K562 (cell line): ENCODE measurements around the gene BCL7C. TPM values are rescaled to one million over a fixed set of nuclear protein-coding genes. Genes with fewer than 3 reads are reported as not detected.

Experiments used
- CBX1 ChIP-seq: sonication (generic); IDR thresholded peaks from 2 replicates; pipeline ENCODE4 v1.6.1; 2016; ENCODE audit warnings: antibody characterized with exemption, low read depth, mild to moderate bottlenecking
- CBX3 ChIP-seq, 2 experiments: IDR thresholded peaks; 1 replicate in 1 of 2; 2 replicates in 1 of 2; pipeline ENCODE4 v1.6.1; 2012; ENCODE audit warnings: inconsistent platforms in 2 of 2, low read length in 2 of 2, borderline replicate concordance in 1 of 2, control low read depth in 1 of 2
- CLOCK ChIP-seq: fragments of 250-450 bp; sonication (Bioruptor Pico); IDR thresholded peaks from 2 replicates; pipeline ENCODE4 v1.4.0; 2020; ENCODE audit warnings: mild to moderate bottlenecking, moderate library complexity, borderline replicate concordance
- HMG20A ChIP-seq: fragments of 450-650 bp; formaldehyde crosslinking; conservative IDR thresholded peaks from 2 replicates; pipeline ENCODE4 v1.4.0; 2020; ENCODE audit warnings: mild to moderate bottlenecking, mixed read lengths
- JUN ChIP-seq, 2 experiments: sonication (generic) in 1 of 2; formaldehyde crosslinking in 1 of 2; IDR thresholded peaks; 2 replicates each; pipeline versions ENCODE4 v1.6.1 to v1.8.0; 2012 to 2022; ENCODE audit warnings: borderline replicate concordance in 2 of 2, mild to moderate bottlenecking in 2 of 2, improper control_type of control experiment in 1 of 2, low read depth in 1 of 2, low read length in 1 of 2, missing genetic modification reagents in 1 of 2
- MLX ChIP-seq, 2 experiments: fragments of 450-650 bp in 1 of 2; sonication (generic) in 1 of 2; formaldehyde crosslinking; conservative IDR thresholded peaks; 2 replicates each; pipeline versions ENCODE4 v1.4.0 to v1.8.1; 2020 to 2022; ENCODE audit warnings: mild to moderate bottlenecking in 1 of 2, missing genetic modification reagents in 1 of 2
- SRF ChIP-seq, 2 experiments: fragments of 250-450, 450-650 bp in 1 of 2; sonication (Bioruptor Pico) in 1 of 2; sonication (generic) in 1 of 2; formaldehyde crosslinking; IDR thresholded peaks; 2 replicates each; pipeline versions ENCODE4 v1.5.0 to v1.5.1; 2020 to 2022; ENCODE audit warnings: mild to moderate bottlenecking in 1 of 2, missing genetic modification reagents in 1 of 2
- STAT5B ChIP-seq: fragments of 250-450 bp; sonication (Bioruptor Pico); IDR thresholded peaks from 2 replicates; pipeline ENCODE4 v1.8.0; 2021; ENCODE audit warnings: mild to moderate bottlenecking, inconsistent platforms
- TBL1XR1 ChIP-seq, 2 experiments: IDR thresholded peaks; 2 replicates each; pipeline ENCODE4 v1.6.1; 2012; ENCODE audit warnings: improper control_type of control experiment in 2 of 2, low read length in 2 of 2, mild to moderate bottlenecking in 1 of 2
- TCF3 ChIP-seq: sonication (generic); formaldehyde crosslinking; IDR thresholded peaks from 2 replicates; pipeline ENCODE4 v1.4.0; 2020; ENCODE audit warnings: mild to moderate bottlenecking, missing genetic modification reagents
- THRB ChIP-seq: fragments of 450-650 bp; formaldehyde crosslinking; conservative IDR thresholded peaks from 2 replicates; pipeline ENCODE4 v1.4.0; 2022; ENCODE audit warnings: mild to moderate bottlenecking, missing genetic modification characterization
- TRIM25 ChIP-seq: fragments of 450-650 bp; IDR thresholded peaks from 2 replicates; pipeline ENCODE4 v1.7.0; 2016; ENCODE audit warnings: borderline replicate concordance
- ZBTB17 ChIP-seq: fragments of 450-650 bp; formaldehyde crosslinking; IDR thresholded peaks from 2 replicates; pipeline ENCODE4 v1.4.0; 2020; ENCODE audit warnings: mild to moderate bottlenecking
- ZFX ChIP-seq: sonication (generic); formaldehyde crosslinking; IDR thresholded peaks from 2 replicates; pipeline ENCODE4 v1.8.0; 2022; ENCODE audit warnings: mild to moderate bottlenecking, missing genetic modification reagents, moderate library complexity
- ZNF124 ChIP-seq: sonication (generic); formaldehyde crosslinking; IDR thresholded peaks from 2 replicates; pipeline ENCODE4 v1.8.1; 2022; ENCODE audit warnings: missing genetic modification reagents
- ZNF143 ChIP-seq: sonication (generic); formaldehyde crosslinking; IDR thresholded peaks from 2 replicates; pipeline ENCODE4 v1.9.0; 2022; ENCODE audit warnings: mild to moderate bottlenecking, missing genetic modification reagents
- ZNF764 ChIP-seq: fragments of 250-450 bp; sonication (Bioruptor Pico); IDR thresholded peaks from 2 replicates; pipeline ENCODE4 v1.4.0; 2020; ENCODE audit warnings: low read depth, mild to moderate bottlenecking, moderate library complexity
- polyA plus RNA-seq, 8 experiments: library from polyadenylated mRNA; depleted of rRNA in 4 of 8; stranded (reverse) in 5 of 8; unstranded in 3 of 8; fragments of >200 nt; fragmentation: Nextera tagmentation in 2 of 8; fragmentation: Illumina TruSeq in 1 of 8; extraction: Ambion mirVana in 2 of 8; extraction: Trizol in 1 of 8; gene quantifications; 2 replicates each; pipeline versions ENCODE4 v1.2.1 to v1.2.3, GENCODE V29; 2011 to 2014; ENCODE audit warnings: inconsistent platforms in 1 of 8, missing spikeins in 1 of 8
- total RNA-seq, 7 experiments: library from RNA; depleted of rRNA in 6 of 7; stranded (reverse); fragments of >200 nt in 6 of 7; fragmentation: Illumina TruSeq in 2 of 7; extraction: Trizol in 2 of 7; gene quantifications; 2 replicates each; pipeline versions ENCODE4 v1.2.1 to v1.2.3, GENCODE V29; 2011 to 2021; ENCODE audit warnings: low replicate concordance in 1 of 7

BCL7C gene
- total and polyA plus RNA-seq, 9 of the 15 experiments (the other 6 are each of a cell fraction or from before 2014, with no cell fraction given), result 1.7 to 85.8 (median 19.6) TPM

GRCh38 chr16:30874821-30875717 is 18.8 kb downstream of the BCL7C start (continued):
- TF ChIP-seq THRB (CRISPR knock-in tag) (no peak; the same call in 1 of the 2 replicates), CLOCK (CRISPR knock-in tag) (no peak), SRF (CRISPR knock-in tag; IDR thresholded peaks at IDR 0.05) (peak in 1 of 2 experiments; percentile 33; a peak in 1 of 4 replicates), STAT5B (no peak), CBX3 (IDR thresholded peaks at IDR 0.05; ENCODE audit: borderline replicate concordance in 1 of 2, low read length in 2 of 2) (peak in 1 of 2 experiments; percentile 79; a peak in 2 of 3 replicates), ZNF143 (CRISPR knock-in tag) (no peak), ZNF124 (CRISPR knock-in tag) (no peak), ZFX (CRISPR knock-in tag) (peak; percentile 99), CBX1 (peak; percentile 96), ZBTB17 (peak; percentile 57; the same call in 1 of the 2 replicates), TCF3 (CRISPR knock-in tag) (peak; percentile 27), TRIM25 (no peak), TBL1XR1 (IDR thresholded peaks at IDR 0.05; ENCODE audit: low read length in 2 of 2) (peak in 1 of 2 experiments; percentile 40; a peak in 1 of 4 replicates), HMG20A (CRISPR knock-in tag) (0 out of 2 replicates have a peak, but pooled peaks have one; percentile 33), MLX (CRISPR knock-in tag; conservative IDR thresholded peaks at IDR 0.05) (no peak), ZNF764 (CRISPR knock-in tag) (peak; percentile 19; the same call in 1 of the 2 replicates), JUN (IDR thresholded peaks at IDR 0.05; ENCODE audit: borderline replicate concordance, low read depth, low read length) (0 out of 2 replicates have a peak, but pooled peaks have one; percentile 25), JUN (CRISPR knock-in tag; IDR thresholded peaks at IDR 0.05; ENCODE audit: borderline replicate concordance) (no peak)
